ENCODE data around the gene TRIM65.

TRIM65 gene

GRCh38 chr17:75840799-75841164 is 56.0 kb downstream of the TRIM65 start:
- TF ChIP-seq, protein P1, sequence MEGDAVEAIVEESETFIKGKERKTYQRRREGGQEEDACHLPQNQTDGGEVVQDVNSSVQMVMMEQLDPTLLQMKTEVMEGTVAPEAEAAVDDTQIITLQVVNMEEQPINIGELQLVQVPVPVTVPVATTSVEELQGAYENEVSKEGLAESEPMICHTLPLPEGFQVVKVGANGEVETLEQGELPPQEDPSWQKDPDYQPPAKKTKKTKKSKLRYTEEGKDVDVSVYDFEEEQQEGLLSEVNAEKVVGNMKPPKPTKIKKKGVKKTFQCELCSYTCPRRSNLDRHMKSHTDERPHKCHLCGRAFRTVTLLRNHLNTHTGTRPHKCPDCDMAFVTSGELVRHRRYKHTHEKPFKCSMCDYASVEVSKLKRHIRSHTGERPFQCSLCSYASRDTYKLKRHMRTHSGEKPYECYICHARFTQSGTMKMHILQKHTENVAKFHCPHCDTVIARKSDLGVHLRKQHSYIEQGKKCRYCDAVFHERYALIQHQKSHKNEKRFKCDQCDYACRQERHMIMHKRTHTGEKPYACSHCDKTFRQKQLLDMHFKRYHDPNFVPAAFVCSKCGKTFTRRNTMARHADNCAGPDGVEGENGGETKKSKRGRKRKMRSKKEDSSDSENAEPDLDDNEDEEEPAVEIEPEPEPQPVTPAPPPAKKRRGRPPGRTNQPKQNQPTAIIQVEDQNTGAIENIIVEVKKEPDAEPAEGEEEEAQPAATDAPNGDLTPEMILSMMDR (IDR thresholded peaks at IDR 0.05; ENCODE audit: insufficient read depth, missing control alignments) = no peak
- no peak for DNase-seq (ENCODE audit: insufficient read length, low spot score)
- no peak for FAIRE-seq

DNA sequence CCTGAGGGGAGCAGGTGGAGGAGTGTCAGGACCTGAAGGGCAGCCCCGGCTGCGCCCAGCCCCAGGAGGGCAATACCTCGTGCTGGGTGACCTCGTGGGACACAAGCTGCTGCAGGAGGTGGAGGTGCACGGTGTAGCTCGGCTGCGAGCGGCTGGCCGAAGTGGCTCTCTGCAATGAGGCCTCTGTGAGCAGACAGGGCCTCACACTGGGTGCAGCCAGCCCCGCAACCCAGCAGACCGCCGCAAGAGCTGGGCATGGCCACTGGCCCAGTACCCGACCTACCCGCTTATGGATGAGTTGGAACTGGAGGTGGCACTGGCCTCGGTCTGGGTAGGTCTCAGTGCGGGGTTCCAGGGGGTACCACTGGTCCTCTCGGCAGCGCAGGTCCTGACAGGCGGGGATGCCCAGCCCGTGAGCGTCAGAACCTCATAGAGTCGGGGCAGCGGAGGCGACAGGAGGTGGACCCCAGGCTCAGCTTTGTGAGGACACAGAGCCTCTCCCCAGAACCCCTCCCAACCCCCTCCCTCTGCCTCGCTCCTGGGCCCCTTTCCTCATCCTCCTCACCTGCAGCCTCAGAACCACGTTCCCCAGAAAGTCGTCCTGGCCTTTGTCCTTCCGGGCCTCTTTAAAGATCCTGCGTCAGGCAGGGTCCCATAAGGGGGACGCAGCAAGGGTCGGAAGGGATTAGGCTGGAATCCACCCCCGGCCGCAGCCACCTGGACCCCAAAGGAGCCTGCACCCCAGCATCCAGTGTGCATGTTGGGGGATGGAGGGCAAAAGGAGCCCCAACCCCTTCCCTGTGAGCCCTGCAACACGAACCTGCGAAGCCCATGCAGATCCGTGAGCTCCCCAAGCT is 56.6 kb downstream of the TRIM65 start:
- TF ChIP-seq, protein P1 (IDR thresholded peaks at IDR 0.05; ENCODE audit: insufficient read depth, missing control alignments) = no peak
- DNase-seq (ENCODE audit: insufficient read length, low spot score) = no peak
- FAIRE-seq = no peak

Measured in D721Med (cell line).